Skeletal muscle cell (primary cell): ENCODE results near the gene NCOA6.

Experiments used
- DNase-seq: peaks from one replicate; pipeline ENCODE4 v3.0.0-alpha.2; 2010; ENCODE audit warnings: low read depth
- H3K4me3 ChIP-seq: 2 replicates; pipeline ENCODE4 v1.5.1; 2011; ENCODE audit warnings: low read depth, mild to moderate bottlenecking, control low read depth, low read length, moderate library complexity

The NCOA6 gene

GRCh38 chr20:34825530-34826362 lies at the start of gene NCOA6:
TSS of gene NCOA6 (minus strand) at chr20:34825651. CDS start at chr20:34782355, 43,296 bp downstream.
- DNase-seq = peak; percentile 45
- H3K4me3 ChIP-seq = peak within 1 kb of the TSS; percentile 83

- peak; percentile 49 for DNase-seq
- H3K4me3 ChIP-seq = no peak overlapping the region
Measured at GRCh38 chr20:34874094-34874654, 48.7 kb upstream of the NCOA6 start.

GRCh38 chr20:34873583-34874093 lies 48.2 kb upstream of the NCOA6 start:
- DNase-seq = no peak
- no peak overlapping the region for H3K4me3 ChIP-seq

- H3K4me3 ChIP-seq = peak within 1 kb of the TSS; percentile 77
- DNase-seq = no peak
Measured at GRCh38 chr20:34872622-34873224, 47.3 kb upstream of the NCOA6 start, which contains the start of gene GGT7. TSS of gene GGT7 (minus strand) at chr20:34872856. CDS start at chr20:34872815, 41 bp downstream.

- H3K4me3 ChIP-seq = peak overlapping the region; percentile 77
- DNase-seq = no peak
Measured at GRCh38 chr20:34871966-34872621, 46.6 kb upstream of the NCOA6 start.

GRCh38 chr20:34871320-34871926 lies 46.0 kb upstream of the NCOA6 start:
- H3K4me3 ChIP-seq = peak overlapping the region; percentile 77
- DNase-seq = no peak

GRCh38 chr20:34864216-34864615 lies 38.8 kb upstream of the NCOA6 start:
- no peak for DNase-seq
- H3K4me3 ChIP-seq = no peak overlapping the region

- no peak overlapping the region for H3K4me3 ChIP-seq
- no peak for DNase-seq
Measured at GRCh38 chr20:34863421-34863965, 38.0 kb upstream of the NCOA6 start.

- DNase-seq = no peak
- H3K4me3 ChIP-seq = no peak overlapping the region
Measured at GRCh38 chr20:34862724-34863123, 37.3 kb upstream of the NCOA6 start.

- no peak overlapping the region for H3K4me3 ChIP-seq
- peak; percentile 5 for DNase-seq
Measured at GRCh38 chr20:34861386-34862084, 36.1 kb upstream of the NCOA6 start.

GRCh38 chr20:34859826-34860545 lies 34.5 kb upstream of the NCOA6 start:
- DNase-seq = no peak
- no peak overlapping the region for H3K4me3 ChIP-seq

GRCh38 chr20:34859367-34859766 lies 33.9 kb upstream of the NCOA6 start:
- no peak overlapping the region for H3K4me3 ChIP-seq
- no peak for DNase-seq

- no peak for DNase-seq
- H3K4me3 ChIP-seq = no peak overlapping the region
Measured at GRCh38 chr20:34852298-34852697, 26.8 kb upstream of the NCOA6 start.

GRCh38 chr20:34850969-34851368 lies 25.5 kb upstream of the NCOA6 start:
- H3K4me3 ChIP-seq = no peak overlapping the region
- no peak for DNase-seq

GRCh38 chr20:34849778-34850177 lies 24.3 kb upstream of the NCOA6 start:
- DNase-seq = no peak
- H3K4me3 ChIP-seq = no peak overlapping the region

GRCh38 chr20:34848597-34848996 lies 23.1 kb upstream of the NCOA6 start:
- H3K4me3 ChIP-seq = no peak overlapping the region
- no peak for DNase-seq

- H3K4me3 ChIP-seq = no peak overlapping the region
- no peak for DNase-seq
Measured at GRCh38 chr20:34843421-34843820, 18.0 kb upstream of the NCOA6 start.

- no peak overlapping the region for H3K4me3 ChIP-seq
- no peak for DNase-seq
Measured at GRCh38 chr20:34842143-34842542, 16.7 kb upstream of the NCOA6 start.
